DND-41 (cell line): ENCODE data around the gene GRIA1.

Experiments used
- ATAC-seq: fragments of 200-7000 bp; cut with Tn5 transposase; 3 replicates; pipeline ENCODE4 v1.9.1; 2021; ENCODE audit warnings: low read depth; ENCODE audit not compliant: insufficient read depth
- DNase-seq: peaks from one replicate; pipeline ENCODE4 v3.0.0-alpha.2; 2020
- H2AFZ ChIP-seq: 2 replicates; pipeline ENCODE4 v1.6.0; 2012; ENCODE audit warnings: low read depth, low read length
- H3K27ac ChIP-seq: 2 replicates; pipeline ENCODE4 v1.5.1; 2012; ENCODE audit warnings: low read length, inconsistent platforms
- H3K27me3 ChIP-seq: fragments of 200-600 bp; sonication (generic); 2 replicates; pipeline ENCODE4 v1.6.0; 2012; ENCODE audit warnings: low read length, mild to moderate bottlenecking, inconsistent platforms; ENCODE audit not compliant: insufficient read depth, poor library complexity
- H3K36me3 ChIP-seq: 2 replicates; pipeline ENCODE4 v1.5.1; 2012; ENCODE audit warnings: low read length, inconsistent platforms; ENCODE audit not compliant: insufficient read depth
- H3K4me1 ChIP-seq: 2 replicates; pipeline ENCODE4 v1.5.1; 2012; ENCODE audit warnings: mild to moderate bottlenecking, low read length; ENCODE audit not compliant: insufficient read depth
- H3K4me2 ChIP-seq: 2 replicates; pipeline ENCODE4 v1.6.0; 2012; ENCODE audit warnings: mild to moderate bottlenecking, moderate library complexity, low read length, inconsistent platforms; ENCODE audit not compliant: insufficient read depth
- H3K4me3 ChIP-seq, 2 experiments: fragments of 200-600 bp in 1 of 2; shearing (Covaris generic) in 1 of 2; 2 replicates each; pipeline ENCODE4 v1.5.1; 2012 to 2016; ENCODE audit warnings: inconsistent platforms in 2 of 2, low read length in 2 of 2, mild to moderate bottlenecking in 2 of 2, low read depth in 1 of 2, moderate library complexity in 1 of 2
- H3K79me2 ChIP-seq: 2 replicates; pipeline ENCODE4 v1.6.0; 2012; ENCODE audit warnings: low read length, inconsistent platforms; ENCODE audit not compliant: insufficient read depth
- H3K9ac ChIP-seq: 2 replicates; pipeline ENCODE4 v1.6.0; 2012; ENCODE audit warnings: low read depth, mild to moderate bottlenecking, inconsistent platforms, low read length, moderate library complexity
- H3K9me3 ChIP-seq: 2 replicates; pipeline ENCODE4 v1.5.1; 2012; ENCODE audit warnings: low read length, moderate library complexity, mild to moderate bottlenecking, inconsistent platforms; ENCODE audit not compliant: insufficient read depth, severe bottlenecking
- H4K20me1 ChIP-seq: 2 replicates; pipeline ENCODE4 v1.6.0; 2012; ENCODE audit warnings: low read length; ENCODE audit not compliant: insufficient read depth
- CTCF ChIP-seq: IDR thresholded peaks from 2 replicates; pipeline ENCODE4 v1.5.1; 2012; ENCODE audit warnings: borderline replicate concordance, low read length, moderate library complexity, mild to moderate bottlenecking; ENCODE audit not compliant: poor library complexity, severe bottlenecking; ENCODE audit errors: extremely low read depth
- EZH2 ChIP-seq: IDR thresholded peaks from 3 replicates; pipeline ENCODE4 v1.6.1; 2012; ENCODE audit warnings: borderline replicate concordance, low read depth, mild to moderate bottlenecking, moderate library complexity, low read length, inconsistent platforms; ENCODE audit not compliant: severe bottlenecking

GRIA1 gene

GRCh38 chr5:153543959-153544470, 53.5 kb downstream of the GRIA1 start:
- Histone ChIP-seq H3K4me1 (no peaks in the 10 kb centered on the region), H3K27ac (no peak overlapping the region), H4K20me1 (no peaks in the 10 kb centered on the region), H3K79me2 (no peaks in the 10 kb centered on the region), H3K36me3 (no peaks in the 10 kb centered on the region), H3K27me3 (no peaks in the 10 kb centered on the region), H3K4me2 (no peak overlapping the region), H3K9me3 (no peaks in the 10 kb centered on the region), H3K9ac (no peak overlapping the region), H3K4me3 (no peak overlapping the region), H2AFZ (no peak overlapping the region)
- TF ChIP-seq CTCF (no peak), EZH2 (no peak)
- no peak for DNase-seq
- ATAC-seq = no peak

GRCh38 chr5:153544706-153545105, 54.2 kb downstream of the GRIA1 start:
- TF ChIP-seq EZH2 (no peak), CTCF (no peak)
- H3K4me3 ChIP-seq = no peak overlapping the region
- no peak overlapping the region for H2AFZ ChIP-seq
- no peaks in the 10 kb centered on the region for H3K36me3 ChIP-seq
- no peak overlapping the region for H3K27ac ChIP-seq
- no peaks in the 10 kb centered on the region for H4K20me1 ChIP-seq
- H3K4me1 ChIP-seq = no peaks in the 10 kb centered on the region
- ATAC-seq (no peak), DNase-seq (no peak)
- no peaks in the 10 kb centered on the region for H3K27me3 ChIP-seq
- H3K9ac ChIP-seq = no peak overlapping the region
- H3K4me2 ChIP-seq = no peak overlapping the region
- no peaks in the 10 kb centered on the region for H3K9me3 ChIP-seq
- no peaks in the 10 kb centered on the region for H3K79me2 ChIP-seq

GRCh38 chr5:153546566-153546965, 56.1 kb downstream of the GRIA1 start:
- no peak overlapping the region for H3K9ac ChIP-seq
- no peaks in the 10 kb centered on the region for H3K27me3 ChIP-seq
- no peak overlapping the region for H3K4me3 ChIP-seq
- ATAC-seq = no peak
- no peak overlapping the region for H3K4me2 ChIP-seq
- no peak overlapping the region for H2AFZ ChIP-seq
- TF ChIP-seq CTCF = no peak
- TF ChIP-seq EZH2 = no peak
- H3K79me2 ChIP-seq = no peaks in the 10 kb centered on the region
- no peak overlapping the region for H3K27ac ChIP-seq
- no peak for DNase-seq
- no peaks in the 10 kb centered on the region for H3K36me3 ChIP-seq
- H3K9me3 ChIP-seq = no peaks in the 10 kb centered on the region
- no peaks in the 10 kb centered on the region for H4K20me1 ChIP-seq
- H3K4me1 ChIP-seq = no peaks in the 10 kb centered on the region

GRCh38 chr5:153551537-153552079, 61.1 kb downstream of the GRIA1 start:
- no peak overlapping the region for H3K27ac ChIP-seq
- H3K36me3 ChIP-seq = no peaks in the 10 kb centered on the region
- H3K79me2 ChIP-seq = no peaks in the 10 kb centered on the region
- H2AFZ ChIP-seq = no peak overlapping the region
- no peak overlapping the region for H3K4me3 ChIP-seq
- H3K9me3 ChIP-seq = no peaks in the 10 kb centered on the region
- no peak for DNase-seq
- H3K9ac ChIP-seq = no peak overlapping the region
- H3K4me1 ChIP-seq = no peaks in the 10 kb centered on the region
- H4K20me1 ChIP-seq = no peaks in the 10 kb centered on the region
- no peak for ATAC-seq
- no peaks in the 10 kb centered on the region for H3K27me3 ChIP-seq
- no peak overlapping the region for H3K4me2 ChIP-seq
- TF ChIP-seq EZH2 = no peak
- no peak for TF ChIP-seq CTCF
